HepG2 (cell line): ENCODE results near the gene CASP3. TPM values are rescaled to one million over a fixed set of nuclear protein-coding genes. Genes with fewer than 3 reads are reported as not detected.

Experiments used
- ASH2L ChIP-seq: fragments of 300-600, 200-600 bp; sonication (generic); IDR thresholded peaks from 2 replicates; pipeline ENCODE4 v1.7.0; 2017; ENCODE audit warnings: low read depth, mild to moderate bottlenecking, moderate library complexity, mixed read lengths, low read length; ENCODE audit not compliant: insufficient read length
- DPF2 ChIP-seq: sonication (generic); formaldehyde crosslinking; IDR thresholded peaks from 2 replicates; pipeline ENCODE4 v1.4.0; 2020; ENCODE audit warnings: mild to moderate bottlenecking, low read depth, missing genetic modification reagents, borderline replicate concordance
- EP300 ChIP-seq, 3 experiments: sonication (generic) in 1 of 3; formaldehyde crosslinking in 1 of 3; IDR thresholded peaks; 2 replicates each; pipeline versions ENCODE4 v1.5.1 to v1.6.1; 2011 to 2020; ENCODE audit warnings: low read depth in 2 of 3, low read length in 2 of 3, borderline replicate concordance in 1 of 3, improper control_type of control experiment in 1 of 3, mild to moderate bottlenecking in 1 of 3, missing genetic modification reagents in 1 of 3, moderate library complexity in 1 of 3
- HDAC2 ChIP-seq: sonication (generic); formaldehyde crosslinking; IDR thresholded peaks from 2 replicates; pipeline ENCODE4 v1.4.0; 2020; ENCODE audit warnings: missing genetic modification reagents
- HMG20A ChIP-seq: IDR thresholded peaks from 2 replicates; pipeline ENCODE4 v1.6.1; 2016; ENCODE audit warnings: borderline replicate concordance
- IRF2 ChIP-seq: IDR thresholded peaks from 2 replicates; pipeline ENCODE4 v1.6.1; 2018; ENCODE audit warnings: missing genetic modification reagents, missing compliant biosample characterization
- NFIC ChIP-seq: IDR thresholded peaks from 2 replicates; pipeline ENCODE4 v1.6.1; 2012; ENCODE audit warnings: mild to moderate bottlenecking, low read length, inconsistent platforms
- PHF21A ChIP-seq: sonication (generic); formaldehyde crosslinking; IDR thresholded peaks from 2 replicates; pipeline ENCODE4 v1.5.0; 2020; ENCODE audit warnings: mild to moderate bottlenecking, missing genetic modification reagents
- PPARG ChIP-seq: conservative IDR thresholded peaks from 2 replicates; pipeline ENCODE4 v1.6.1; 2016; ENCODE audit warnings: missing biosample characterization, missing genetic modification reagents
- SIX1 ChIP-seq: sonication (generic); formaldehyde crosslinking; IDR thresholded peaks from 2 replicates; pipeline ENCODE4 v1.4.0; 2020; ENCODE audit warnings: missing genetic modification reagents, borderline replicate concordance
- SKI ChIP-seq: fragments of 450-650 bp; IDR thresholded peaks from one replicate; pipeline ENCODE4 v1.6.1; 2018; ENCODE audit warnings: mild to moderate bottlenecking; ENCODE audit not compliant: partially characterized antibody
- SP5 ChIP-seq: IDR thresholded peaks from 2 replicates; pipeline ENCODE4 v1.6.1; 2016; ENCODE audit warnings: low read depth, borderline replicate concordance
- SRF ChIP-seq: IDR thresholded peaks from 2 replicates; pipeline ENCODE4 v1.6.1; 2011; ENCODE audit warnings: mild to moderate bottlenecking, low read depth, low read length, moderate library complexity
- TEAD3 ChIP-seq: optimal IDR thresholded peaks from 2 replicates; pipeline ENCODE3; 2016; ENCODE audit warnings: borderline replicate concordance
- TP53 ChIP-seq: sonication (generic); formaldehyde crosslinking; conservative IDR thresholded peaks from 2 replicates; pipeline ENCODE4 v1.4.0; 2020; ENCODE audit warnings: missing genetic modification reagents
- YEATS2 ChIP-seq: sonication (generic); formaldehyde crosslinking; IDR thresholded peaks from 2 replicates; pipeline ENCODE4 v1.4.0; 2020; ENCODE audit warnings: missing genetic modification reagents, borderline replicate concordance
- ZNF335 ChIP-seq: sonication (generic); formaldehyde crosslinking; IDR thresholded peaks from 2 replicates; pipeline ENCODE4 v1.4.0; 2020; ENCODE audit warnings: missing genetic modification reagents
- polyA plus RNA-seq, 8 experiments: library from polyadenylated mRNA; depleted of rRNA in 3 of 8; stranded (reverse) in 7 of 8; unstranded in 1 of 8; fragments of >200 nt; fragmentation: Illumina TruSeq in 4 of 8; extraction: Trizol in 4 of 8; gene quantifications; 2 replicates each; pipeline versions ENCODE4 v1.2.1 to v1.2.3, GENCODE V29; 2011 to 2016; ENCODE audit warnings: low read depth in 4 of 8, missing spikeins in 1 of 8, mixed read lengths in 1 of 8; ENCODE audit not compliant: insufficient read depth in 1 of 8
- total RNA-seq, 5 experiments: library from RNA; depleted of rRNA; stranded (reverse); fragments of >200 nt; fragmentation: Illumina TruSeq; extraction: Trizol; gene quantifications; 2 replicates each; pipeline ENCODE4 v1.2.3, GENCODE V29; 2016; ENCODE audit warnings: low read depth in 1 of 5
- TF ChIP-seq, protein P1 (sequence below): sonication (generic); formaldehyde crosslinking; IDR thresholded peaks from 2 replicates; pipeline ENCODE4 v1.4.0; 2020; ENCODE audit warnings: missing genetic modification reagents, borderline replicate concordance
- TF ChIP-seq, protein P2 (sequence below): sonication (generic); formaldehyde crosslinking; IDR thresholded peaks from 2 replicates; pipeline ENCODE4 v1.4.0; 2020; ENCODE audit warnings: mild to moderate bottlenecking, missing genetic modification reagents, borderline replicate concordance
- TF ChIP-seq, protein P3 (sequence below): IDR thresholded peaks from 2 replicates; pipeline ENCODE4 v1.6.1; 2018; ENCODE audit warnings: missing genetic modification reagents

Gene CASP3
- total and polyA plus RNA-seq, 2 of the 13 experiments (the other 11 are each of a cell fraction or from before 2014, with no cell fraction given) = 26.0 to 77.8 TPM

DNA sequence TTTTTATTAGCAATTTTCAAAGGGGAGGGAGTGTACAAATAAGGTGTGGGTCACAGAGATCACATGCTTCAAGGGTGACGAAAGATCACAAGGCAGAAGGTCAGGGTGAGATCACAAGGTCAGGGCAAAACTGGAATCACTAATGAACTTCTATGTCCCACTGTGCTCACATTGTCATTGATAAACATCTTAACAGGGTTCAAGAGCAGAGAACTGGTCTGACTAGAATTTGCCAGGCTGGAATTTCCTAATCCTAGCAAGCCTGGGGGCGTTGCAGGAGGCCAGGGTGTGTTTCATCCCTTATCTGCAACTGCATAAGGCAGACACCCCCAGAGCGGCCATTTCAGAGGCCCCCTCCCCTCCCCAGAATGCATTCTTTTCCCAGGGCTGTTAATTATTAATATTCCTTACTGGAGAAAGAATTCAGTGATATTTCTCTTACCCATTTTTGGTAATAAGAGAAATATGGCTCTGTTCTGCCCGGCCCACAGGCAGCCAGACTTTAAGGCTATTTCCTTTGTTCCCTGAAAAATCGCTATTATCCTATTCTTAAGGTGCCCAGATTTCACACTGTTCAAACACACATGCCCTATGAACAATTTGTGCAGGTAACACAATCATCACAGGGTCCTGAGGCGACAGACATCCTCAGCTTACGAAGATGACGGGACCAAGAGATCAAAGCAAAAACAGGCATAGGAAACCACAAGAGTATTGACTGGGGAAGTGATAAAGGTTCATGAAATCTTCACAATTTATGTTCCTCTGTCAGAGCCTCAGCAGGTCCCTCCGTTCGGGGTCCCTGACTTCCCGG is 23.3 kb downstream of the CASP3 start (continued):
- TF ChIP-seq, protein P1, sequence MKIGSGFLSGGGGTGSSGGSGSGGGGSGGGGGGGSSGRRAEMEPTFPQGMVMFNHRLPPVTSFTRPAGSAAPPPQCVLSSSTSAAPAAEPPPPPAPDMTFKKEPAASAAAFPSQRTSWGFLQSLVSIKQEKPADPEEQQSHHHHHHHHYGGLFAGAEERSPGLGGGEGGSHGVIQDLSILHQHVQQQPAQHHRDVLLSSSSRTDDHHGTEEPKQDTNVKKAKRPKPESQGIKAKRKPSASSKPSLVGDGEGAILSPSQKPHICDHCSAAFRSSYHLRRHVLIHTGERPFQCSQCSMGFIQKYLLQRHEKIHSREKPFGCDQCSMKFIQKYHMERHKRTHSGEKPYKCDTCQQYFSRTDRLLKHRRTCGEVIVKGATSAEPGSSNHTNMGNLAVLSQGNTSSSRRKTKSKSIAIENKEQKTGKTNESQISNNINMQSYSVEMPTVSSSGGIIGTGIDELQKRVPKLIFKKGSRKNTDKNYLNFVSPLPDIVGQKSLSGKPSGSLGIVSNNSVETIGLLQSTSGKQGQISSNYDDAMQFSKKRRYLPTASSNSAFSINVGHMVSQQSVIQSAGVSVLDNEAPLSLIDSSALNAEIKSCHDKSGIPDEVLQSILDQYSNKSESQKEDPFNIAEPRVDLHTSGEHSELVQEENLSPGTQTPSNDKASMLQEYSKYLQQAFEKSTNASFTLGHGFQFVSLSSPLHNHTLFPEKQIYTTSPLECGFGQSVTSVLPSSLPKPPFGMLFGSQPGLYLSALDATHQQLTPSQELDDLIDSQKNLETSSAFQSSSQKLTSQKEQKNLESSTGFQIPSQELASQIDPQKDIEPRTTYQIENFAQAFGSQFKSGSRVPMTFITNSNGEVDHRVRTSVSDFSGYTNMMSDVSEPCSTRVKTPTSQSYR (CRISPR knock-in tag) = peak; percentile 43; the same call in 1 of the 2 replicates
- TF ChIP-seq SKI (peak; percentile 96), IRF2 (CRISPR knock-in tag) (0 out of 2 replicates have a peak, but pooled peaks have one; percentile 36), SRF (peak; percentile 86), TP53 (CRISPR knock-in tag) (0 out of 2 replicates have a peak, but pooled peaks have one; percentile 35), PHF21A (CRISPR knock-in tag) (peak; percentile 79), NFIC (0 out of 2 replicates have a peak, but pooled peaks have one; percentile 36), HMG20A (CRISPR knock-in tag) (peak; percentile 83; the same call in 1 of the 2 replicates), SIX1 (CRISPR knock-in tag) (peak; percentile 30; the same call in 1 of the 2 replicates), DPF2 (CRISPR knock-in tag) (peak; percentile 55; the same call in 1 of the 2 replicates), ZNF335 (CRISPR knock-in tag) (peak; percentile 66), ASH2L (peak; percentile 88), YEATS2 (peak; percentile 16; the same call in 1 of the 2 replicates), HDAC2 (CRISPR knock-in tag) (peak; percentile 67), PPARG (CRISPR knock-in tag) (peak; percentile 86), SP5 (CRISPR knock-in tag) (peak; percentile 76; the same call in 1 of the 2 replicates), TEAD3 (CRISPR knock-in tag) (peak; percentile 83), EP300 (IDR thresholded peaks at IDR 0.05; ENCODE audit: low read depth in 2 of 2, low read length in 2 of 2) (peak in 1 of 2 experiments; percentile 77; a peak in 2 of 4 replicates), EP300 (CRISPR knock-in tag; IDR thresholded peaks at IDR 0.05; ENCODE audit: borderline replicate concordance) (peak; percentile 80)
- TF ChIP-seq, protein P2, sequence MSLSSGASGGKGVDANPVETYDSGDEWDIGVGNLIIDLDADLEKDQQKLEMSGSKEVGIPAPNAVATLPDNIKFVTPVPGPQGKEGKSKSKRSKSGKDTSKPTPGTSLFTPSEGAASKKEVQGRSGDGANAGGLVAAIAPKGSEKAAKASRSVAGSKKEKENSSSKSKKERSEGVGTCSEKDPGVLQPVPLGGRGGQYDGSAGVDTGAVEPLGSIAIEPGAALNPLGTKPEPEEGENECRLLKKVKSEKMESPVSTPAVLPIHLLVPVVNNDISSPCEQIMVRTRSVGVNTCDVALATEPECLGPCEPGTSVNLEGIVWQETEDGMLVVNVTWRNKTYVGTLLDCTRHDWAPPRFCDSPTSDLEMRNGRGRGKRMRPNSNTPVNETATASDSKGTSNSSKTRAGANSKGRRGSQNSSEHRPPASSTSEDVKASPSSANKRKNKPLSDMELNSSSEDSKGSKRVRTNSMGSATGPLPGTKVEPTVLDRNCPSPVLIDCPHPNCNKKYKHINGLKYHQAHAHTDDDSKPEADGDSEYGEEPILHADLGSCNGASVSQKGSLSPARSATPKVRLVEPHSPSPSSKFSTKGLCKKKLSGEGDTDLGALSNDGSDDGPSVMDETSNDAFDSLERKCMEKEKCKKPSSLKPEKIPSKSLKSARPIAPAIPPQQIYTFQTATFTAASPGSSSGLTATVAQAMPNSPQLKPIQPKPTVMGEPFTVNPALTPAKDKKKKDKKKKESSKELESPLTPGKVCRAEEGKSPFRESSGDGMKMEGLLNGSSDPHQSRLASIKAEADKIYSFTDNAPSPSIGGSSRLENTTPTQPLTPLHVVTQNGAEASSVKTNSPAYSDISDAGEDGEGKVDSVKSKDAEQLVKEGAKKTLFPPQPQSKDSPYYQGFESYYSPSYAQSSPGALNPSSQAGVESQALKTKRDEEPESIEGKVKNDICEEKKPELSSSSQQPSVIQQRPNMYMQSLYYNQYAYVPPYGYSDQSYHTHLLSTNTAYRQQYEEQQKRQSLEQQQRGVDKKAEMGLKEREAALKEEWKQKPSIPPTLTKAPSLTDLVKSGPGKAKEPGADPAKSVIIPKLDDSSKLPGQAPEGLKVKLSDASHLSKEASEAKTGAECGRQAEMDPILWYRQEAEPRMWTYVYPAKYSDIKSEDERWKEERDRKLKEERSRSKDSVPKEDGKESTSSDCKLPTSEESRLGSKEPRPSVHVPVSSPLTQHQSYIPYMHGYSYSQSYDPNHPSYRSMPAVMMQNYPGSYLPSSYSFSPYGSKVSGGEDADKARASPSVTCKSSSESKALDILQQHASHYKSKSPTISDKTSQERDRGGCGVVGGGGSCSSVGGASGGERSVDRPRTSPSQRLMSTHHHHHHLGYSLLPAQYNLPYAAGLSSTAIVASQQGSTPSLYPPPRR (CRISPR knock-in tag) = peak; percentile 83
- TF ChIP-seq, protein P3, sequence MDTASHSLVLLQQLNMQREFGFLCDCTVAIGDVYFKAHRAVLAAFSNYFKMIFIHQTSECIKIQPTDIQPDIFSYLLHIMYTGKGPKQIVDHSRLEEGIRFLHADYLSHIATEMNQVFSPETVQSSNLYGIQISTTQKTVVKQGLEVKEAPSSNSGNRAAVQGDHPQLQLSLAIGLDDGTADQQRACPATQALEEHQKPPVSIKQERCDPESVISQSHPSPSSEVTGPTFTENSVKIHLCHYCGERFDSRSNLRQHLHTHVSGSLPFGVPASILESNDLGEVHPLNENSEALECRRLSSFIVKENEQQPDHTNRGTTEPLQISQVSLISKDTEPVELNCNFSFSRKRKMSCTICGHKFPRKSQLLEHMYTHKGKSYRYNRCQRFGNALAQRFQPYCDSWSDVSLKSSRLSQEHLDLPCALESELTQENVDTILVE (CRISPR knock-in tag) = peak; percentile 19; the same call in 1 of the 2 replicates
